ENCODE results near the gene TJAP1. TPM values are rescaled to one million over a fixed set of nuclear protein-coding genes. Genes with fewer than 3 reads are reported as not detected.
A peak's percentile ranks its signal among the peaks of the same experiment; 100 is the strongest.

The TJAP1 gene
- polyA plus RNA-seq, 1 donor (not counting 4 experiments of a cell fraction or from before 2014, with no cell fraction given) = 23.3 TPM

GRCh38 chr6:43434943-43435342, 42.4 kb upstream of the TJAP1 start:
- Histone ChIP-seq H3K27ac (ENCODE audit: control insufficient read depth, insufficient read depth, low read length) (no peak overlapping the region), H3K9me3 (ENCODE audit: control insufficient read depth, low read depth, low read length) (no peaks in the 10 kb centered on the region), H3K4me1 (ENCODE audit: control insufficient read depth, extremely low read depth, insufficient read depth, low read length) (peaks cover 24% of the 10 kb centered on the region), H3K79me2 (ENCODE audit: control insufficient read depth, insufficient read depth, low read length) (peaks cover 14% of the 10 kb centered on the region), H2AFZ (ENCODE audit: control insufficient read depth, low read length) (no peak overlapping the region), H4K20me1 (ENCODE audit: control insufficient read depth, extremely low read depth, insufficient read depth, low read length) (no peaks in the 10 kb centered on the region), H3K27me3 (ENCODE audit: control insufficient read depth, extremely low read depth, insufficient read depth, low read length) (no peaks in the 10 kb centered on the region), H3K4me3 (ENCODE audit: control insufficient read depth in 2 of 3, extremely low read depth in 1 of 3, insufficient read depth in 2 of 3, low read depth in 1 of 3, low read length in 3 of 3) (no peak overlapping the region), H3K9ac (ENCODE audit: control insufficient read depth, extremely low read depth, insufficient read depth, low read length) (no peak overlapping the region), H3K4me2 (ENCODE audit: control insufficient read depth, extremely low read depth, insufficient read depth, low read depth, low read length) (no peak overlapping the region), H3K36me3 (ENCODE audit: control insufficient read depth in 2 of 2, extremely low read depth in 1 of 2, insufficient read depth in 2 of 2, low read length in 2 of 2) (peaks cover 32 to 47% of the 10 kb centered on the region in 2 experiments), H3K9me1 (ENCODE audit: control insufficient read depth, extremely low read depth, insufficient read depth, low read length) (no peaks in the 10 kb centered on the region)
- FAIRE-seq (no peak), DNase-seq (ENCODE audit: low read depth, low spot score) (no peak)
- dilution Hi-C loops (cut with MboI; ENCODE audit: extremely low pct_ligation_motif_present, low sequenced_read_pairs) = no loop called here
- TF ChIP-seq EZH2 (IDR thresholded peaks at IDR 0.05; ENCODE audit: low read length) = no peak
- no peak for TF ChIP-seq CTCF (optimal IDR thresholded peaks at IDR 0.05 in 1 of 3, IDR thresholded peaks at IDR 0.05 in 1 of 3, conservative IDR thresholded peaks at IDR 0.05 in 1 of 3; ENCODE audit: extremely low read depth in 1 of 3, insufficient read depth in 2 of 3, low read length in 3 of 3)

GRCh38 chr6:43435682-43436437, 41.5 kb upstream of the TJAP1 start:
- Histone ChIP-seq H3K9ac (ENCODE audit: control insufficient read depth, extremely low read depth, insufficient read depth, low read length) (no peak overlapping the region), H2AFZ (ENCODE audit: control insufficient read depth, low read length) (no peak overlapping the region), H3K9me1 (ENCODE audit: control insufficient read depth, extremely low read depth, insufficient read depth, low read length) (no peaks in the 10 kb centered on the region), H3K79me2 (ENCODE audit: control insufficient read depth, insufficient read depth, low read length) (peaks cover 7% of the 10 kb centered on the region), H3K9me3 (ENCODE audit: control insufficient read depth, low read depth, low read length) (no peaks in the 10 kb centered on the region), H3K27ac (ENCODE audit: control insufficient read depth, insufficient read depth, low read length) (peak overlapping the region; percentile 64), H3K36me3 (ENCODE audit: control insufficient read depth in 2 of 2, extremely low read depth in 1 of 2, insufficient read depth in 2 of 2, low read length in 2 of 2) (peaks cover 35 to 40% of the 10 kb centered on the region in 2 experiments), H4K20me1 (ENCODE audit: control insufficient read depth, extremely low read depth, insufficient read depth, low read length) (no peaks in the 10 kb centered on the region), H3K4me1 (ENCODE audit: control insufficient read depth, extremely low read depth, insufficient read depth, low read length) (peaks cover 24% of the 10 kb centered on the region), H3K4me3 (ENCODE audit: control insufficient read depth in 2 of 3, extremely low read depth in 1 of 3, insufficient read depth in 2 of 3, low read depth in 1 of 3, low read length in 3 of 3) (no peak overlapping the region), H3K27me3 (ENCODE audit: control insufficient read depth, extremely low read depth, insufficient read depth, low read length) (no peaks in the 10 kb centered on the region), H3K4me2 (ENCODE audit: control insufficient read depth, extremely low read depth, insufficient read depth, low read depth, low read length) (peak overlapping the region; percentile 54)
- DNase-seq (ENCODE audit: low read depth, low spot score) (no peak), FAIRE-seq (peak; percentile 5)
- TF ChIP-seq EZH2 (IDR thresholded peaks at IDR 0.05; ENCODE audit: low read length) (no peak), CTCF (optimal IDR thresholded peaks at IDR 0.05 in 1 of 3, IDR thresholded peaks at IDR 0.05 in 1 of 3, conservative IDR thresholded peaks at IDR 0.05 in 1 of 3; ENCODE audit: extremely low read depth in 1 of 3, insufficient read depth in 2 of 3, low read length in 3 of 3) (no peak)
- dilution Hi-C loops (cut with MboI; ENCODE audit: extremely low pct_ligation_motif_present, low sequenced_read_pairs) = no loop called here

All from keratinocyte (primary cell).